ENCODE results near the gene CLDN9. TPM values are rescaled to one million over a fixed set of nuclear protein-coding genes. Genes with fewer than 3 reads are reported as not detected.

Gene CLDN9
- total RNA-seq, 4 donors from 2014 or later = not detected

DNA sequence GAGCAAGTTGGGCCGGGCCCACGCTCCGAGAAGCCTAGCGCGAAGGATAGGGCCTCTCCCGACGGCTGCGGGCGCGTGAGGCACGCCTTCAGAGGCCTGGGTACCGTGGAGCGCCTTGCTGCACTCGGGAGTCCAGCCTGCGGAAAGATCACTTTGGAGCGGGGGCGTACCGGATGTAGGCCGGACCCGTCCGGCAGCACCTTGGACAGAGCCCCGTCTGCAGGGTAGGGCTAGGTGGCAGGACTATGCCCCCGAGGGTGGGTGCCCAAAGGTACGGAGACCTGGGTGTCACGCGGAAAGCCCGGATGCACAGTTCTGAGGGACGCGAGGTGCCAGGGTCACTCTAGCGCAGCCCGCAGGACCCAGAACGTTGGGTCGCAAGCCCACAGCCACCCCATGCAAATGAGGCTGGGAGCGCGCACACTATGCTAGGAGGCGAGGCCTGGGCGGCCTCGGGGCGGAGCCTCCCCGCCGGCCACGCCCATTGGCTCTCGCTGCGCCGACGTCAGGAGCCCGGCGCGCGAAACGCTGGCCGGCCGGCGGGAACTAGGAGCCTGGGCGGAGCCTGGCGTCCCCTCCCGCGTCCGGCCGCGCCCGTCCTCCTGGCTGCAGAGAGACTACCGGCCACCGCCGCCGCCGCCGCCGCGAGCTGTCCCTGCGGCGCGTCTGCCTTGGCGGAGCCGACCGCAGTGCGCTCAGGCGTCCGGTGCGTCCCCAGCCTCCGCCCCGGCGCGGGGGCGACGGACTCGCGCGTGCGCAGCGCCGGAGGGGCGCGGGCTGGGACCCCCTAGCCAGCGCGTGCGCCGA is 43.8 kb upstream of the CLDN9 start, which contains the start of gene PAQR4:
Gene PAQR4, plus strand, starts transcription at position 611 of the 807 bp plus-strand sequence. CDS start 327 bp downstream, outside the sequence.
- H3K27ac ChIP-seq = peak within 1 kb of the TSS; percentile 49
- H3K36me3 ChIP-seq = no peaks in the 10 kb centered on the region
- 0% methylated on average over 13 of the region's 98 CpGs for WGBS
- H3K4me1 ChIP-seq = peaks cover 66% of the 10 kb centered on the region
- H3K4me3 ChIP-seq = peak within 1 kb of the TSS; percentile 87
- H3K9me3 ChIP-seq = no peaks in the 10 kb centered on the region
- H3K27me3 ChIP-seq = peaks cover 41% of the 10 kb centered on the region
- TF ChIP-seq POLR2A (IDR thresholded peaks at IDR 0.05) = no peak
- no peak for TF ChIP-seq EP300 (IDR thresholded peaks at IDR 0.05)
- TF ChIP-seq, protein P1, sequence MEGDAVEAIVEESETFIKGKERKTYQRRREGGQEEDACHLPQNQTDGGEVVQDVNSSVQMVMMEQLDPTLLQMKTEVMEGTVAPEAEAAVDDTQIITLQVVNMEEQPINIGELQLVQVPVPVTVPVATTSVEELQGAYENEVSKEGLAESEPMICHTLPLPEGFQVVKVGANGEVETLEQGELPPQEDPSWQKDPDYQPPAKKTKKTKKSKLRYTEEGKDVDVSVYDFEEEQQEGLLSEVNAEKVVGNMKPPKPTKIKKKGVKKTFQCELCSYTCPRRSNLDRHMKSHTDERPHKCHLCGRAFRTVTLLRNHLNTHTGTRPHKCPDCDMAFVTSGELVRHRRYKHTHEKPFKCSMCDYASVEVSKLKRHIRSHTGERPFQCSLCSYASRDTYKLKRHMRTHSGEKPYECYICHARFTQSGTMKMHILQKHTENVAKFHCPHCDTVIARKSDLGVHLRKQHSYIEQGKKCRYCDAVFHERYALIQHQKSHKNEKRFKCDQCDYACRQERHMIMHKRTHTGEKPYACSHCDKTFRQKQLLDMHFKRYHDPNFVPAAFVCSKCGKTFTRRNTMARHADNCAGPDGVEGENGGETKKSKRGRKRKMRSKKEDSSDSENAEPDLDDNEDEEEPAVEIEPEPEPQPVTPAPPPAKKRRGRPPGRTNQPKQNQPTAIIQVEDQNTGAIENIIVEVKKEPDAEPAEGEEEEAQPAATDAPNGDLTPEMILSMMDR (IDR thresholded peaks at IDR 0.05) = no peak
- TF ChIP-seq POLR2AphosphoS5 (IDR thresholded peaks at IDR 0.05) = no peak
- DNase-seq (ENCODE audit: low spot score in 2 of 2) = peak; percentile 83 to 89

DNA sequence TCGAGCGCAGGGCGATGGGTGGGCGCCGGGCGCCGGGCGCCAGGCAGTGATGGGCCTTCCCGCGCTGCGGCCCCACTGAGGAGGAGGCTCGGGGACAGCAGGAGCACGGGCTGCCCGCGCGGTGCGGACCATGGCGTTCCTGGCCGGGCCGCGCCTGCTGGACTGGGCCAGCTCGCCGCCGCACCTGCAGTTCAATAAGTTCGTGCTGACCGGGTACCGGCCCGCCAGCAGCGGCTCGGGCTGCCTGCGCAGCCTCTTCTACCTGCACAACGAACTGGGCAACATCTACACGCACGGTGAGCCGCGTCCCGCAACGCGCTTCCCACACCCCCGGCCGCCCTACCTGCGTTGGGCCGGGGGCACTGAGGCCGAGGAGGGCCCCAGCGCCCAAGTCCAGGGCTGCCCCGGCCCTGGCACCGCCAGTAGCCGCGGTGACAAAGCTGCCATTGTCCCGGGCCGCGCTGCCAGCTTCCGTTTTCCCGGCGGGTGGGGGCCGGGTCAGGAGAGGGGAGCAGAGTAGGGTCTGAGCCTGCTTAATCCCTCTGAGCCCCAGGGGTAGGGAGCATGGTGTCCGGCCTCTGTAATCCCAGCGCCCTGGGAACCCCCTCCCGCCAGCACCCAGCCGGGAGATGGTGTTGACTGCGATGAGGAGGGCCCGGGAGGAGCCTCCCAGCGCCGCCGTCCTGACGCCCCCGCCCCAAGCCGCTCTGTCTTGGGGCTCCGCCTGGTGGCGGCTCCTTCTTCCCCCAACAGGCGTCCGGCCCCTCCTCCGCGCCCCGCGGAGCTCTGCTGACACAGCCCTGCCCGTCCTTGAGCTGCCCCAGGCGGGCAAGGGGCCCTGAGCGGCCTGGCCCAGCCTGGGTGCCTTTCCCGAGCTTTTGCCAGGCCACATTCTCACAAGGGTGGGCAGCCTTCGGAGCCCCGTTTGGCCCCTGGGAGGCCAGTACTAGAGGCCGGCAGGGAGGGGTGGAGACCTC is 42.9 kb upstream of the CLDN9 start:
- Histone ChIP-seq H3K36me3 (no peaks in the 10 kb centered on the region), H3K27me3 (peaks cover 32% of the 10 kb centered on the region), H3K4me3 (peak overlapping the region; percentile 87), H3K27ac (peak overlapping the region; percentile 49), H3K4me1 (peaks cover 57% of the 10 kb centered on the region), H3K9me3 (no peaks in the 10 kb centered on the region)
- 6% methylated on average over 10 of the region's 83 CpGs for WGBS
- DNase-seq (ENCODE audit: low spot score in 2 of 2) = no peak
- no peak for TF ChIP-seq EP300 (IDR thresholded peaks at IDR 0.05)
- no peak for TF ChIP-seq POLR2AphosphoS5 (IDR thresholded peaks at IDR 0.05)
- TF ChIP-seq, protein P1 (IDR thresholded peaks at IDR 0.05) = peak in 1 of 2 donors; percentile 49
- no peak for TF ChIP-seq POLR2A (IDR thresholded peaks at IDR 0.05)

DNA sequence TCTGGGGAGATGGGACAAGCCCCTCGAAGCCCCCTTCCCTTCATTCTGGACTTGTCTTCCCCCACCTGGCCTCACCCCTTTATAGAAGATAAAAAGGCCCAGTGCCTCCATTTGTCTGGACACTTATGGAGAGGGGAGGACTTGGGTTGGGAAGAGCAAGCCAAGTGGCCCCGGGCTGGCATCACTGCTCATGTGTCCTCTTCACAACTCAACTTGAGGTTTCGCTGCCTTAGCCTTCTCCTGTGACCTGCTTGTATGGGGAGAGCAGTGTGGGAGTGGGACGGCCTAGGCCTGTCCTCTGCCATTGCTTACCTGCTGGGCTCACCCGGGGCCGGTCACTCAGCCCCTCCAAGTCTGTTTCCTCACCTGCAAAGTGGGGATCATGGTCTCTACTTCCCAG is 42.2 kb upstream of the CLDN9 start:
- no peak for DNase-seq (ENCODE audit: low spot score in 2 of 2)
- Histone ChIP-seq H3K4me1 (peaks cover 49% of the 10 kb centered on the region), H3K4me3 (peak overlapping the region; percentile 87), H3K27me3 (peaks cover 25% of the 10 kb centered on the region), H3K36me3 (no peaks in the 10 kb centered on the region), H3K9me3 (no peaks in the 10 kb centered on the region), H3K27ac (no peak overlapping the region)
- 67% methylated on average over 6 of the region's 6 CpGs for WGBS
- TF ChIP-seq EP300 (IDR thresholded peaks at IDR 0.05) = no peak

DNA sequence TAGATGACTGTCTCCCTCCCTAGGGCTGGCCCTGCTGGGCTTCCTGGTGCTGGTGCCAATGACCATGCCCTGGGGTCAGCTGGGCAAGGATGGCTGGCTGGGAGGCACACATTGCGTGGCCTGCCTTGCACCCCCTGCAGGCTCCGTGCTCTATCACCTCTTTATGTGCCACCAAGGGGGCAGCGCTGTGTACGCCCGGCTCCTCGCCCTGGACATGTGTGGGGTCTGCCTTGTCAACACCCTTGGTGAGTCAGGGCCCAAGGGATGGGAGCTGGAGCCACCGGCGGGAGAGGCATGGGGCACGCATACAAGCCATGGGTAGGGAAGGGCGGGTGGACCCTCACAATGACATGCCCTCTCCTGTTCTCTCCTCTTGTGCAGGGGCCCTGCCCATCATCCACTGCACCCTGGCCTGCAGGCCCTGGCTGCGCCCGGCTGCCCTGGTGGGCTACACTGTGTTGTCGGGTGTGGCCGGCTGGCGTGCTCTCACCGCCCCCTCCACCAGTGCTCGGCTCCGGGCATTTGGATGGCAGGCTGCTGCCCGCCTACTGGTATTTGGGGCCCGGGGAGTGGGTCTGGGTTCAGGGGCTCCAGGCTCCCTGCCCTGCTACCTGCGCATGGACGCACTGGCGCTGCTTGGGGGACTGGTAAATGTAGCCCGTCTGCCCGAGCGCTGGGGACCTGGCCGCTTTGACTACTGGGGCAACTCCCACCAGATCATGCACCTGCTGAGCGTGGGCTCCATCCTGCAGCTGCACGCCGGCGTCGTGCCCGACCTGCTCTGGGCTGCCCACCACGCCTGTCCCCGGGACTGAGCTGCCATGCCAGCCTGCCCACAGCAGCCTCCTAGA is 41.4 kb upstream of the CLDN9 start:
- peaks cover 43% of the 10 kb centered on the region for H3K4me1 ChIP-seq
- whole genome bisulfite sequencing = 81% methylated on average over 8 of the region's 35 CpGs
- H3K36me3 ChIP-seq = no peaks in the 10 kb centered on the region
- peaks cover 17% of the 10 kb centered on the region for H3K27me3 ChIP-seq
- DNase-seq (ENCODE audit: low spot score in 2 of 2) = no peak
- H3K9me3 ChIP-seq = no peaks in the 10 kb centered on the region
- H3K4me3 ChIP-seq = no peak overlapping the region
- H3K27ac ChIP-seq = no peak overlapping the region
- TF ChIP-seq POLR2AphosphoS5 (IDR thresholded peaks at IDR 0.05) (no peak), POLR2A (IDR thresholded peaks at IDR 0.05) (no peak), EP300 (IDR thresholded peaks at IDR 0.05) (no peak)
- TF ChIP-seq, protein P1 (IDR thresholded peaks at IDR 0.05) = no peak
